ENCODE measurements around the gene CDH12.

The CDH12 gene

GRCh38 chr5:21792748-21793147 lies 1060.4 kb downstream of the CDH12 start:
- Mint-ChIP-seq H3K4me3 (no peak overlapping the region), H3K27me3 (no peaks in the 10 kb centered on the region), H3K27ac (no peak overlapping the region), H3K4me1 (no peaks in the 10 kb centered on the region), H3K9me3 (no peaks in the 10 kb centered on the region), H3K36me3 (no peaks in the 10 kb centered on the region)
- DNase-seq (no peak), ATAC-seq (replicated peaks) (no peak)

GRCh38 chr5:21791304-21791703 lies 1061.8 kb downstream of the CDH12 start:
- DNase-seq = no peak
- Mint-ChIP-seq H3K4me1 (no peaks in the 10 kb centered on the region), H3K9me3 (no peaks in the 10 kb centered on the region), H3K27me3 (no peaks in the 10 kb centered on the region), H3K4me3 (no peak overlapping the region), H3K36me3 (no peaks in the 10 kb centered on the region), H3K27ac (no peak overlapping the region)
- ATAC-seq (replicated peaks) = no peak

GRCh38 chr5:21784487-21784886 lies 1068.7 kb downstream of the CDH12 start:
- no peak overlapping the region for H3K27ac Mint-ChIP-seq
- no peaks in the 10 kb centered on the region for H3K36me3 Mint-ChIP-seq
- no peaks in the 10 kb centered on the region for H3K4me1 Mint-ChIP-seq
- ATAC-seq (replicated peaks) = no peak
- DNase-seq = no peak
- H3K4me3 Mint-ChIP-seq = no peak overlapping the region
- no peaks in the 10 kb centered on the region for H3K27me3 Mint-ChIP-seq
- no peaks in the 10 kb centered on the region for H3K9me3 Mint-ChIP-seq

DNA sequence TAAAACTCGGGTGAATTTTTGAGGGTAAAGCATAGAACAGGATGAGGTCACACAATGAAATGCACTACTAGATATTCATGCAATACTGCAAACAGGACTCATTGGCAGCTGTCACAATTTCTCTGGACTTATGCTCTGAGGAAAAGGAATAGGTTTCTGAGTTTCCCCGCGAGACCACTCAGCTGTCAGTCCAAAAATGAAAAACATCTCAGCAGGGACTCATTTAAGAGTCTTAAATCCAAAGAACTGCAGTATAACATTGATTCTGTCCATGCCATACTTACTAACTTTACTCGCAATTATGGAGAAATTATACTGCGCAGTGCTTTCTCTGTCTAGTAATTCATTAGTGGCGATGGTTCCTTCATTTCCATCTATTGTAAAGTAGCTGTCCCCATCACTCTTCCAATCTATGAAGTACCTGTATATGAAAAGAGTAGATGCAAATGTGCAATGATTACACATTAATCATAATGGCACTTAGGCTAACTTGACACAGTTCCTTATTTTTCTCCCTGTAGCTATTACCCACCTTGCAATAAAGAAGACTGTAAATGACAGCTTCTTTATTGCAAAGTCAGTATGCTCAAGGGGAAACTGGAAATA lies 1070.0 kb downstream of the CDH12 start:
- no peaks in the 10 kb centered on the region for H3K4me1 Mint-ChIP-seq
- no peaks in the 10 kb centered on the region for H3K9me3 Mint-ChIP-seq
- DNase-seq = no peak
- no peaks in the 10 kb centered on the region for H3K27me3 Mint-ChIP-seq
- no peak overlapping the region for H3K4me3 Mint-ChIP-seq
- no peaks in the 10 kb centered on the region for H3K36me3 Mint-ChIP-seq
- no peak overlapping the region for H3K27ac Mint-ChIP-seq
- no peak for ATAC-seq (replicated peaks)

- Mint-ChIP-seq H3K9me3 (peaks cover 0 to 3% of the 10 kb centered on the region in 2 donors), H3K4me1 (no peaks in the 10 kb centered on the region), H3K27ac (no peak overlapping the region), H3K4me3 (no peak overlapping the region), H3K36me3 (no peaks in the 10 kb centered on the region), H3K27me3 (no peaks in the 10 kb centered on the region)
- DNase-seq (no peak), ATAC-seq (replicated peaks) (no peak)
These were observed 1076.7 kb downstream of the CDH12 start for GRCh38 chr5:21776466-21776865.

GRCh38 chr5:21774801-21775200 lies 1078.3 kb downstream of the CDH12 start:
- H3K4me1 Mint-ChIP-seq = no peaks in the 10 kb centered on the region
- H3K4me3 Mint-ChIP-seq = no peak overlapping the region
- H3K9me3 Mint-ChIP-seq = peaks cover 0 to 3% of the 10 kb centered on the region in 2 donors
- no peak for ATAC-seq (replicated peaks)
- H3K36me3 Mint-ChIP-seq = no peaks in the 10 kb centered on the region
- no peak overlapping the region for H3K27ac Mint-ChIP-seq
- H3K27me3 Mint-ChIP-seq = no peaks in the 10 kb centered on the region
- DNase-seq = no peak

DNA sequence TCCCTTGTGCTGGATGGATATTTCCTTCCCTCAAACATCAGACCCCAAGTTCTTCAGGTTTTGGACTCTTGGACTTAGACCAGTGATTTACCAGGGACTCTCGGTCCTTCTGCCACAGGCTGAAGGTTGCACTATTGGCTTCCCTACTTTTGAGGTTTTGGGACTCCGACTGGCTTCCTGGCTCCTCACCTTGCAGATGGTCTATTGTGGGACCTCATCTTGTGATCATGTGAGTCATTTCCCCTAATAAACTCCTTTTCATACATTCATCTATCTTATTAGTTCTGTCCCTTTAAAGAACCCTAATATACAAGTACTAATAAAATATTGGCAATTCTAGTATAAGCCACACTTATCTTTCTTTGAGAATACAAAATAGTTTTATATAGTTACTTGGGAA lies 1078.9 kb downstream of the CDH12 start:
- no peaks in the 10 kb centered on the region for H3K36me3 Mint-ChIP-seq
- no peaks in the 10 kb centered on the region for H3K4me1 Mint-ChIP-seq
- ATAC-seq (replicated peaks) (no peak), DNase-seq (no peak)
- H3K9me3 Mint-ChIP-seq = peaks cover 0 to 3% of the 10 kb centered on the region in 2 donors
- no peak overlapping the region for H3K27ac Mint-ChIP-seq
- no peaks in the 10 kb centered on the region for H3K27me3 Mint-ChIP-seq
- H3K4me3 Mint-ChIP-seq = no peak overlapping the region

GRCh38 chr5:21773456-21773855 lies 1079.7 kb downstream of the CDH12 start:
- H3K9me3 Mint-ChIP-seq = peaks cover 0 to 3% of the 10 kb centered on the region in 2 donors
- no peaks in the 10 kb centered on the region for H3K4me1 Mint-ChIP-seq

GRCh38 chr5:21765406-21765805 lies 1087.7 kb downstream of the CDH12 start:
- Mint-ChIP-seq H3K4me3 (no peak overlapping the region), H3K27ac (no peak overlapping the region), H3K4me1 (no peaks in the 10 kb centered on the region), H3K9me3 (no peaks in the 10 kb centered on the region), H3K36me3 (no peaks in the 10 kb centered on the region), H3K27me3 (no peaks in the 10 kb centered on the region)
- DNase-seq = no peak
- ATAC-seq (replicated peaks) = no peak

More at GRCh38 chr5:21773456-21773855, 1079.7 kb downstream of the CDH12 start:
- H3K4me3 Mint-ChIP-seq = no peak overlapping the region
- no peak for DNase-seq
- no peaks in the 10 kb centered on the region for H3K27me3 Mint-ChIP-seq
- H3K27ac Mint-ChIP-seq = no peak overlapping the region
- ATAC-seq (replicated peaks) = no peak
- H3K36me3 Mint-ChIP-seq = no peaks in the 10 kb centered on the region

- Mint-ChIP-seq H3K9me3 (no peaks in the 10 kb centered on the region), H3K4me1 (no peaks in the 10 kb centered on the region), H3K27ac (no peak overlapping the region), H3K27me3 (no peaks in the 10 kb centered on the region), H3K36me3 (no peaks in the 10 kb centered on the region), H3K4me3 (no peak overlapping the region)
- ATAC-seq (replicated peaks) (no peak), DNase-seq (no peak)
These were observed 1114.0 kb downstream of the CDH12 start for GRCh38 chr5:21739096-21739495.

DNA sequence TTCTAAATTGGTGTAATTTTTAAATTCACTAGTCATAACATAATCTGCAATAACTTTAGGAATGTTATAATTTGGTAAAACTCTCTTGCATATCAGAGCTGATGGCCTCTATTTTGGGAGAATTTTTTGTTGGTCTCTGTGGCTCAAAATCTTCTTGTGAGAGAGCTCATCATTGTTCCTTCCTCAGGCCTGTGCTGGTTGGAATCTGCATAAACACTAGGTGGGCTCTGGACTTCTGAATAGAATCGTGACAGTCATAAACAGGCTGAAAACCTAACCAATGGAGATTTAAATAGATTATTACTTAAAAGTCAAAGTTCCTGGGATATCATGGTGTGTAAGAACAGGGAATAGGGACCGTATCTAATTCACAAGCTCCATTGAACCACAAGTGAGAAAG lies 1129.6 kb downstream of the CDH12 start:
- Mint-ChIP-seq H3K9me3 (peaks cover 0 to 2% of the 10 kb centered on the region in 2 donors), H3K27me3 (no peaks in the 10 kb centered on the region), H3K4me1 (no peaks in the 10 kb centered on the region), H3K27ac (no peak overlapping the region), H3K4me3 (no peak overlapping the region), H3K36me3 (no peaks in the 10 kb centered on the region)
- ATAC-seq (replicated peaks) (no peak), DNase-seq (no peak)

DNA sequence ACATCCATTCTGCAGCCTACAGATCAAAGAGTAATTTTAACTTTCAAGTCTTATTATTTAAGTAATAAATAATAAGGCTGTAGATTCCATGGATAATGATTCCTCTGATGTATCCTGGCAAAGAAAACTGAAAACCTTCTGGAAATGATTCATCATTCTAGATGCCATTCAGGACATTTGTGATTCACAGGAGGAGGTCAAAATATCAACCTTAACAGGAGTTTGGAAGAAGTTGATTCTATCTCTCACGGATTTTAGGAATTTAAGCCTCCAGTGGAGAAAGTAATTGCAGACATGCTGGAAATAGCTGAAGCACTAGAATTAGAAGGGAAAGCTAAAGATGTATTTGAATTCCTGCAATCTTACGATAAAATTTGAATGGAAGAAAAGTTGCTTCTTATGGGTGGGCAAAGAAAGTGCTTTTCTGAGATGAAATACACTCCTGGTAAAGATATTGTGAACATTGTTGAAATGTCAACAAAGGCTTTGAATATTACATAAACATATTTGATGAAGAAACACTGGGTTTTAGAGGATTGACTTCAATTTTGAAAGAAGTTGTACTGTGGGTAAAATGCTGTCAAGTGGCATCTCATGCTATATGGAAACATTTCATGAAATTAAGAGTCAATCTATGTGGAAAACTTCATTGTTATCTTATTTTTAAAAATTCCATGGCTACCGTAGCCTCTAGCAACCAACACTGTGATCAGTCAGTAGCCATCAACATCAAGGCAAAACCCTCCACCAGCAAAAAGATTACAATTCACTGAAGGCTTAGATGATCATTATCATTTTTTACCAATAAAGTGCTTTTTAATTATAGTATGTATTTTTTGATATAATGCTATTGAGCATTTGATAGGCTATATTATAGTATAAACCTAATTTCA lies 1141.0 kb downstream of the CDH12 start:
- Mint-ChIP-seq H3K9me3 (no peaks in the 10 kb centered on the region), H3K27me3 (no peaks in the 10 kb centered on the region), H3K4me1 (no peaks in the 10 kb centered on the region), H3K4me3 (no peak overlapping the region), H3K36me3 (no peaks in the 10 kb centered on the region), H3K27ac (no peak overlapping the region)
- ATAC-seq (replicated peaks) = no peak
- DNase-seq = no peak

DNA sequence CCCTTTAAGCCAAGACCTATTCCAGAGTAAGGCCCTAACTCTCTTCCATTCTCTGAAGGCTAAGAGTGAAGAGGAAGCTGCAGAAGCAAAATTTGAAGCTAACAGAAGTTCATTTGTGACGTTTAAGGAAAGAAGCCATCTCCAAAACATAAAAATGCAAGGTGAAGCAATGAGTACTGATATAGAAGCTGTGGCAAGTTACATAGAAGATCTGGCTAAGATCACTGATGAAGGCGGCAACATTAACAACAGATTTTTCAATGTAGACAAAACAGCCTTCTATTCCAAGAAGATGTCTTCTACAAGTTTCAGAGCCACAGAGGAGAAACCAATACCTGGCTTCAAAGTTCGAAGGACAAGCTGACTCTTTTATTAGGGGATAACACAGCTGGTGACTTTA lies 1143.4 kb downstream of the CDH12 start:
- H3K4me1 Mint-ChIP-seq = no peaks in the 10 kb centered on the region
- H3K27ac Mint-ChIP-seq = no peak overlapping the region
- DNase-seq (no peak), ATAC-seq (replicated peaks) (no peak)
- no peak overlapping the region for H3K4me3 Mint-ChIP-seq
- H3K27me3 Mint-ChIP-seq = no peaks in the 10 kb centered on the region
- no peaks in the 10 kb centered on the region for H3K9me3 Mint-ChIP-seq
- H3K36me3 Mint-ChIP-seq = no peaks in the 10 kb centered on the region

DNA sequence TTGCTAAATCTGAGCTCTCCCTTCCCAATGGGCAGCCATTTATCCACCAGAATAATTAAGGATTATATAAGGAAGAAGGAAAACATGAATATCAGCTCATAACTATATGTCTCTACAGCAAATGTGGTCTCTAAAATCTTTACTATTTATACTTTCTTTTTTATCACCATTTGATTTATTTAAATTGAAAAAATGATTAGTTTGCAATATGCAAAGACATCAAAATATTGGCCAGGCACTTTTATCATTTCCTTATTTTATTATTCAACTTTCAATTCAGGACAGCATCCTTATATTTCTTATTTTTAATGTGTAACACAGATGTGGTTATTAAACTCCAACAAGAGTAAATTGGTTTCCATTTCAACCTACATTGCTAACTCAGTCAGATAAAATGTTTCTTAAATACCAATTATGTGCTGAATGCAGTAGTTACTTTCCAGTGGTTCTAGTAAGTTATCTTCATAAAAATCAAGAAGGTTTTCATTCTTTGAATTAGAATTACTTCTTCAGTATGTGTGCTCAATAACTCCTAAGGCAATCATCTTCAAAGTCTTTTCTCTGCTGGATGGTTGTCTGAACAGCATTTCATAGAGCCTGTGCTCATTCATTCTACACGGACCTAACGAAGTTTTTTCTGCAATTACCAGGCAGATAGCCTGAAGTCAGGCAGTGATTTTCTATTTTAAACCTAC lies 1148.0 kb downstream of the CDH12 start:
- ATAC-seq (replicated peaks) = no peak
- Mint-ChIP-seq H3K9me3 (no peaks in the 10 kb centered on the region), H3K27me3 (no peaks in the 10 kb centered on the region), H3K27ac (no peak overlapping the region), H3K36me3 (no peaks in the 10 kb centered on the region), H3K4me3 (no peak overlapping the region), H3K4me1 (no peaks in the 10 kb centered on the region)
- DNase-seq = no peak

- no peak for ATAC-seq (replicated peaks)
- no peak overlapping the region for H3K4me3 Mint-ChIP-seq
- H3K27me3 Mint-ChIP-seq = no peaks in the 10 kb centered on the region
- H3K36me3 Mint-ChIP-seq = no peaks in the 10 kb centered on the region
- DNase-seq = no peak
- H3K9me3 Mint-ChIP-seq = peaks cover 0 to 1% of the 10 kb centered on the region in 2 donors
- H3K27ac Mint-ChIP-seq = no peak overlapping the region
- H3K4me1 Mint-ChIP-seq = no peaks in the 10 kb centered on the region
These were observed 1151.8 kb downstream of the CDH12 start for GRCh38 chr5:21701317-21701716.
